Subcutaneous adipose tissue (tissue), 4 donors: Measurements from ENCODE around the gene CEP68. TPM values are rescaled to one million over a fixed set of nuclear protein-coding genes. Genes with fewer than 3 reads are reported as not detected.

Experiments used
- CTCF ChIP-seq: fragments of 450-650 bp; IDR thresholded peaks from one replicate; pipeline ENCODE4 v1.5.1; 2016; ENCODE audit warnings: low read depth, mild to moderate bottlenecking, control low read depth, antibody characterized with exemption, moderate library complexity
- total RNA-seq, 4 donors: library from RNA; depleted of rRNA; stranded (reverse); fragments of >200 nt; gene quantifications; one replicate each; pipeline ENCODE4 v1.1.0, GENCODE V29; 2016

Gene CEP68
- total RNA-seq, 4 donors from 2014 or later = 22.4 to 39.7 (median 26.6) TPM

GRCh38 chr2:65071499-65072180 is 15.4 kb downstream of the CEP68 start:
- TF ChIP-seq CTCF = no peak

- TF ChIP-seq CTCF = no peak
These were observed 16.2 kb downstream of the CEP68 start for GRCh38 chr2:65072181-65072970.

- no peak for TF ChIP-seq CTCF
These were observed 17.8 kb downstream of the CEP68 start for GRCh38 chr2:65073879-65074565.

- TF ChIP-seq CTCF = no peak
These were observed 19.0 kb downstream of the CEP68 start for GRCh38 chr2:65075176-65075575.

GRCh38 chr2:65075605-65076344 is 19.6 kb downstream of the CEP68 start:
- TF ChIP-seq CTCF = no peak

GRCh38 chr2:65076345-65076710 is 20.1 kb downstream of the CEP68 start:
- TF ChIP-seq CTCF = no peak

GRCh38 chr2:65077898-65078297 is 21.7 kb downstream of the CEP68 start:
- no peak for TF ChIP-seq CTCF
